Psoas muscle (tissue), 8 donors: ENCODE measurements around the gene CCDC28A. TPM values are rescaled to one million over a fixed set of nuclear protein-coding genes. Genes with fewer than 3 reads are reported as not detected.

Experiments
- ATAC-seq, 4 donors: fragments of 200-7000 bp; cut with Tn5 transposase; one replicate each; pipeline ENCODE4 v1.9.1; 2020; ENCODE audit warnings: moderate library complexity in 3 of 4, mild to moderate bottlenecking in 2 of 4
- DNase-seq, 2 donors: peaks; one replicate each; pipeline ENCODE4 v3.0.0-alpha.2; 2020
- H3K27ac ChIP-seq: fragments of 200-600 bp; one replicate; pipeline ENCODE4 v1.8.0; 2022
- H3K27me3 ChIP-seq, 3 donors: fragments of 200-600 bp in 1 of 3; one replicate each; pipeline versions ENCODE4 v1.6.1 to v1.8.0; 2013 to 2022; ENCODE audit warnings: low read length in 2 of 3, mild to moderate bottlenecking in 2 of 3, moderate library complexity in 1 of 3; ENCODE audit not compliant: insufficient read depth in 3 of 3
- H3K36me3 ChIP-seq, 2 donors: fragments of 200-600 bp in 1 of 2; one replicate each; pipeline versions ENCODE4 v1.6.1 to v1.8.0; 2013 to 2022; ENCODE audit warnings: low read depth in 1 of 2, mild to moderate bottlenecking in 1 of 2, moderate library complexity in 1 of 2; ENCODE audit not compliant: insufficient read depth in 1 of 2
- H3K4me1 ChIP-seq: fragments of 200-600 bp; one replicate; pipeline ENCODE4 v1.8.0; 2022
- H3K4me3 ChIP-seq: fragments of 200-600 bp; one replicate; pipeline ENCODE4 v1.8.0; 2022; ENCODE audit warnings: mild to moderate bottlenecking
- H3K9me3 ChIP-seq: fragments of 200-600 bp; one replicate; pipeline ENCODE4 v1.8.0; 2022
- CTCF ChIP-seq: fragments of 200-600 bp; IDR thresholded peaks from one replicate; pipeline ENCODE4 v1.8.0; 2022; ENCODE audit warnings: antibody characterized with exemption
- WGBS, 3 donors: extraction: QIAGEN DNeasy Blood & Tissue Kit; methylation state at CpG; one replicate each; pipeline versions ENCODE4 v1.1.6 to v1.1.7; 2013; 5-methylcytosine and 5-hydroxymethylcytosine counted together
- intact Hi-C, 2 donors: fragments of 100-400 bp; cut with DNase I; formaldehyde crosslinking; loops; one replicate each; pipeline versions ENCODE4 v1.11.0 to v1.14.2; 2022
- polyA plus RNA-seq, 3 donors: library from polyadenylated mRNA; stranded (reverse); fragments of 200-250 nt; gene quantifications; one replicate each; pipeline ENCODE4 v1.2.3, GENCODE V29; 2013
- total RNA-seq, 4 donors: library from RNA; stranded (reverse); fragmentation: NEBNext Ultra II Directional in 2 of 4; extraction: Animal tissue kit (Norgen Biotek cat#: 25700) in 2 of 4; gene quantifications; one replicate each; pipeline versions ENCODE4 v1.2.1 to v1.2.4, GENCODE V29; 2021 to 2023
- donor health status: healthy with polysubstance abuse.
- donor health status: DM: no; HTN: no; CAD: no; lungs with moderate emphysema.
- donor health status: Bipolar disorder and iron deficiency.
- donor health status: healthy.
- donor health status: DM: yes; HTN: yes; CAD: no.
- donor health status: DM: no; HTN: no; CAD: no.
- donor health status: DM: no; HTN: no; CAD: no.
- donor health status: DM: yes; HTN: yes; CAD: no.

The CCDC28A gene
- total and polyA plus RNA-seq, 7 donors = 4.7 to 6.7 (median 5.3) TPM

- Histone ChIP-seq H3K27ac (no peak overlapping the region), H3K4me3 (no peak overlapping the region), H3K36me3 (no peaks in the 10 kb centered on the region), H3K4me1 (no peaks in the 10 kb centered on the region), H3K9me3 (peaks cover 5% of the 10 kb centered on the region), H3K27me3 (no peaks in the 10 kb centered on the region)
- intact Hi-C loops = no loop called here
- 78 to 88% (median 82%) methylated on average over 7 of the region's 7 CpGs for WGBS, 3 donors
- TF ChIP-seq CTCF = no peak
- DNase-seq (no peak), ATAC-seq (no peak)
Measured at GRCh38 chr6:138830248-138830647, 56.7 kb downstream of the CCDC28A start.

- Histone ChIP-seq H3K9me3 (peaks cover 5% of the 10 kb centered on the region), H3K4me3 (no peak overlapping the region), H3K27me3 (no peaks in the 10 kb centered on the region), H3K4me1 (no peaks in the 10 kb centered on the region), H3K27ac (no peak overlapping the region), H3K36me3 (no peaks in the 10 kb centered on the region)
- DNase-seq (no peak), ATAC-seq (no peak)
- intact Hi-C loops = no loop called here
- no peak for TF ChIP-seq CTCF
- 92 to 93% (median 93%) methylated on average over 2 of the region's 2 CpGs for WGBS, 3 donors
Measured at GRCh38 chr6:138832182-138832581, 58.6 kb downstream of the CCDC28A start.

- Histone ChIP-seq H3K4me1 (no peaks in the 10 kb centered on the region), H3K27ac (no peak overlapping the region), H3K4me3 (no peak overlapping the region), H3K9me3 (peaks cover 5% of the 10 kb centered on the region), H3K36me3 (no peaks in the 10 kb centered on the region), H3K27me3 (no peaks in the 10 kb centered on the region)
- TF ChIP-seq CTCF = no peak
- DNase-seq (no peak), ATAC-seq (no peak)
- 58 to 63% (median 62%) methylated on average over 4 of the region's 4 CpGs for WGBS, 3 donors
- intact Hi-C loops = no loop called here
Measured at GRCh38 chr6:138833816-138834539, 60.4 kb downstream of the CCDC28A start.

- Histone ChIP-seq H3K4me1 (no peaks in the 10 kb centered on the region), H3K36me3 (no peaks in the 10 kb centered on the region), H3K4me3 (no peak overlapping the region), H3K27me3 (no peaks in the 10 kb centered on the region), H3K9me3 (no peaks in the 10 kb centered on the region), H3K27ac (no peak overlapping the region)
- TF ChIP-seq CTCF = no peak
- ATAC-seq = no peak
- intact Hi-C loops = no loop called here
- DNase-seq = no peak
- WGBS, 3 donors = 80 to 93% (median 92%) methylated on average over 6 of the region's 6 CpGs
Measured at GRCh38 chr6:138837246-138837645, 63.7 kb downstream of the CCDC28A start.

Other genes with a start within 250 kb of the CCDC28A start
- gene ECT2L, start 22.3 kb downstream of the CCDC28A start, total RNA-seq = not detected
- gene ECT2L, start 22.3 kb downstream of the CCDC28A start, polyA plus RNA-seq = under 1 TPM in 1 of 3 donors, not detected in 2; under 0.01 TPM
- gene REPS1, start 214.5 kb downstream of the CCDC28A start, total RNA-seq = 10 to 100 TPM; 16.3 to 23.9 (median 21.5) TPM
- 10 to 100 TPM; 13.0 to 17.2 (median 16.8) TPM for gene REPS1, start 214.5 kb downstream of the CCDC28A start, polyA plus RNA-seq